H1 (cell line): ENCODE measurements around the gene ADAMTSL2. TPM values are rescaled to one million over a fixed set of nuclear protein-coding genes. Genes with fewer than 3 reads are reported as not detected.

Experiments
- CTCF ChIA-PET: fragments of 300-600 bp; sonication (Branson Sonifier 250); formaldehyde crosslinking; loops from one replicate; lab custom pipeline; 2021; ENCODE audit not compliant: partially characterized antibody; lab: Charles Lee
- POLR2A ChIA-PET: fragments of 300-600 bp; sonication (Branson Sonifier 250); formaldehyde crosslinking; loops from one replicate; lab custom pipeline; 2021; ENCODE audit warnings: inconsistent platforms; ENCODE audit not compliant: partially characterized antibody; lab: Charles Lee
- DNase-seq, 2 experiments: peaks; one replicate each; pipeline versions ENCODE4 v3.0.0 to v3.0.0-alpha.2; 2010 to 2022; ENCODE audit warnings: low spot score in 2 of 2, low read depth in 1 of 2, mixed read lengths in 1 of 2
- FAIRE-seq: peaks from 2 replicates; lab custom pipeline; 2011; peaks lifted over from hg19 to GRCh38; lab: Jason Lieb, UNC
- H2AFZ ChIP-seq: 2 replicates; pipeline ENCODE4 v1.8.1; 2012; ENCODE audit warnings: low read length, inconsistent platforms
- H2AK5ac ChIP-seq: 2 replicates; pipeline ENCODE4 v1.6.1; 2013; ENCODE audit warnings: low read depth, low read length
- H2BK120ac ChIP-seq: replicated peaks from 2 replicates; pipeline ENCODE3; 2013; ENCODE audit warnings: low read depth, low read length, inconsistent platforms
- H2BK12ac ChIP-seq: 2 replicates; pipeline ENCODE4 v1.6.1; 2013; ENCODE audit warnings: low read depth, low read length
- H2BK15ac ChIP-seq: 2 replicates; pipeline ENCODE4 v1.6.1; 2013; ENCODE audit warnings: low read length
- H2BK20ac ChIP-seq: 2 replicates; pipeline ENCODE4 v1.6.1; 2013; ENCODE audit warnings: low read length
- H2BK5ac ChIP-seq: 2 replicates; pipeline ENCODE4 v1.6.1; 2013; ENCODE audit warnings: low read depth, low read length
- H3K14ac ChIP-seq: 2 replicates; pipeline ENCODE4 v1.6.1; 2013; ENCODE audit warnings: inconsistent platforms; ENCODE audit not compliant: insufficient read length
- H3K18ac ChIP-seq: 2 replicates; pipeline ENCODE4 v1.6.1; 2013; ENCODE audit warnings: low read length; ENCODE audit errors: extremely low read depth
- H3K23ac ChIP-seq: 2 replicates; pipeline ENCODE4 v1.6.1; 2013; ENCODE audit warnings: inconsistent platforms; ENCODE audit not compliant: insufficient read length
- H3K23me2 ChIP-seq: 2 replicates; pipeline ENCODE4 v1.6.1; 2013; ENCODE audit warnings: low read depth, low read length
- H3K27ac ChIP-seq: 2 replicates; pipeline ENCODE4 v1.6.1; 2011; ENCODE audit warnings: low read depth, low read length, inconsistent platforms
- H3K27me3 ChIP-seq, 4 experiments: replicated peaks in 1 of 4; 1 replicate in 1 of 4; 2 replicates in 3 of 4; pipeline versions ENCODE4 v1.6.1 to v1.8.1; 2011 to 2013; ENCODE audit warnings: low read length in 3 of 4, mild to moderate bottlenecking in 3 of 4, inconsistent platforms in 2 of 4, mixed read lengths in 2 of 4, moderate library complexity in 1 of 4; ENCODE audit not compliant: control insufficient read depth in 3 of 4, insufficient read depth in 3 of 4; ENCODE audit errors: extremely low read depth in 1 of 4
- H3K36me3 ChIP-seq, 4 experiments: 2 replicates each; pipeline versions ENCODE4 v1.6.1 to v1.8.1; 2011 to 2013; ENCODE audit warnings: mild to moderate bottlenecking in 4 of 4, low read length in 3 of 4, moderate library complexity in 2 of 4, control low read depth in 1 of 4, inconsistent platforms in 1 of 4; ENCODE audit not compliant: insufficient read depth in 4 of 4, control insufficient read depth in 2 of 4
- H3K4ac ChIP-seq: replicated peaks from 2 replicates; pipeline ENCODE3; 2013; ENCODE audit warnings: low read length, low read depth, mixed read lengths, inconsistent platforms; ENCODE audit not compliant: insufficient read length
- H3K4me1 ChIP-seq, 4 experiments: replicated peaks in 1 of 4; 1 replicate in 1 of 4; 2 replicates in 3 of 4; pipeline versions ENCODE4 v1.6.1 to v1.8.1; 2011 to 2013; ENCODE audit warnings: low read length in 3 of 4, inconsistent platforms in 2 of 4, mixed read lengths in 1 of 4; ENCODE audit not compliant: insufficient read depth in 4 of 4, control insufficient read depth in 3 of 4
- H3K4me2 ChIP-seq, 2 experiments: 2 replicates each; pipeline versions ENCODE4 v1.6.1 to v1.8.1; 2011 to 2013; ENCODE audit warnings: low read depth in 2 of 2, low read length in 2 of 2, control low read depth in 1 of 2, inconsistent platforms in 1 of 2, mild to moderate bottlenecking in 1 of 2; ENCODE audit not compliant: insufficient read depth in 1 of 2
- H3K4me3 ChIP-seq, 4 experiments: fragments of 200-600, 300-600 bp in 1 of 4; sonication (generic), shearing (Covaris generic), sonication (Bioruptor Twin) in 1 of 4; 2 replicates each; pipeline versions ENCODE4 v1.5.1 to v1.8.1; 2011 to 2016; ENCODE audit warnings: low read length in 4 of 4, low read depth in 3 of 4, control low read depth in 2 of 4, inconsistent platforms in 2 of 4, mild to moderate bottlenecking in 2 of 4, mixed read lengths in 1 of 4, moderate library complexity in 1 of 4; ENCODE audit not compliant: insufficient read depth in 2 of 4; ENCODE audit errors: extremely low read depth in 1 of 4
- H3K56ac ChIP-seq: replicated peaks from 2 replicates; pipeline ENCODE3; 2013; ENCODE audit warnings: low read depth, mild to moderate bottlenecking, mixed read lengths, low read length, inconsistent platforms; ENCODE audit not compliant: insufficient read length
- H3K79me1 ChIP-seq: 2 replicates; pipeline ENCODE4 v1.6.1; 2013; ENCODE audit warnings: low read depth, low read length, control low read depth
- H3K79me2 ChIP-seq, 2 experiments: 2 replicates each; pipeline versions ENCODE4 v1.6.1 to v1.8.1; 2012 to 2013; ENCODE audit warnings: low read length in 2 of 2, mild to moderate bottlenecking in 2 of 2, inconsistent platforms in 1 of 2; ENCODE audit not compliant: insufficient read depth in 2 of 2, control insufficient read depth in 1 of 2
- H3K9ac ChIP-seq, 4 experiments: replicated peaks in 1 of 4; 1 replicate in 1 of 4; 2 replicates in 3 of 4; pipeline versions ENCODE4 v1.6.1 to v1.8.1; 2011 to 2013; ENCODE audit warnings: low read depth in 3 of 4, low read length in 3 of 4, control low read depth in 2 of 4, mild to moderate bottlenecking in 2 of 4, moderate library complexity in 2 of 4, inconsistent platforms in 1 of 4; ENCODE audit errors: extremely low read depth in 1 of 4
- H3K9me3 ChIP-seq, 2 experiments: 2 replicates each; pipeline versions ENCODE4 v1.6.1 to v1.8.1; 2012 to 2013; ENCODE audit warnings: mild to moderate bottlenecking in 2 of 2, moderate library complexity in 2 of 2, control low read depth in 1 of 2, inconsistent platforms in 1 of 2, low read depth in 1 of 2, low read length in 1 of 2, mixed read lengths in 1 of 2; ENCODE audit not compliant: insufficient read depth in 2 of 2
- H4K20me1 ChIP-seq, 2 experiments: replicated peaks in 1 of 2; 2 replicates each; pipeline versions ENCODE3 to v1.8.1; 2011 to 2013; ENCODE audit warnings: inconsistent platforms in 2 of 2, low read length in 2 of 2, mild to moderate bottlenecking in 1 of 2; ENCODE audit not compliant: insufficient read depth in 2 of 2, control insufficient read depth in 1 of 2
- H4K5ac ChIP-seq: 2 replicates; pipeline ENCODE4 v1.6.1; 2013; ENCODE audit warnings: low read length, low read depth, mixed read lengths, inconsistent platforms; ENCODE audit not compliant: insufficient read length
- H4K8ac ChIP-seq: 2 replicates; pipeline ENCODE4 v1.8.0; 2013; ENCODE audit warnings: mild to moderate bottlenecking, moderate library complexity, low read length, inconsistent platforms; ENCODE audit not compliant: insufficient read depth; ENCODE audit errors: extremely low read depth
- H4K91ac ChIP-seq: replicated peaks from 2 replicates; pipeline ENCODE3; 2013; ENCODE audit warnings: low read length, mixed read lengths, inconsistent platforms; ENCODE audit not compliant: insufficient read length
- GABPA ChIP-seq: IDR thresholded peaks from 2 replicates; pipeline ENCODE4 v1.6.1; 2011; ENCODE audit warnings: mild to moderate bottlenecking, low read length, moderate library complexity, borderline replicate concordance; ENCODE audit not compliant: insufficient read depth
- WGBS, 2 experiments: shearing (Covaris generic) in 1 of 2; methylation state at CpG; one replicate each; pipeline versions ENCODE4 v1.1.6 to v1.1.7; 2013 to 2015; ENCODE audit warnings: low lambda C conversion rate in 2 of 2, mixed read lengths in 2 of 2, inconsistent platforms in 1 of 2, low coverage in 1 of 2, missing lambda C conversion rate in 1 of 2; ENCODE audit not compliant: insufficient replicate concordance in 2 of 2, insufficient coverage in 1 of 2, insufficient read length in 1 of 2; ENCODE audit errors: extremely low coverage in 1 of 2, missing lambda C conversion rate in 1 of 2; 5-methylcytosine and 5-hydroxymethylcytosine counted together
- polyA plus RNA-seq, 7 experiments: library from polyadenylated mRNA; depleted of rRNA in 3 of 7; stranded (reverse) in 5 of 7; unstranded in 2 of 7; fragments of >200 nt in 5 of 7; fragments of 200-250 nt in 2 of 7; gene quantifications; 1 replicate in 5 of 7; 2 replicates in 1 of 7; 4 replicates in 1 of 7; pipeline versions ENCODE4 v1.2.1 to v1.2.3, GENCODE V29; 2011 to 2013; ENCODE audit warnings: missing spikeins in 2 of 7, mixed read lengths in 2 of 7
- total RNA-seq: library from RNA; stranded (reverse); fragmentation: NEBNext Ultra II Directional; extraction: Animal tissue kit (Norgen Biotek cat#: 25700); gene quantifications from 2 replicates; pipeline ENCODE4 v1.2.1, GENCODE V29; 2021

Gene ADAMTSL2
- total and polyA plus RNA-seq, 2 of the 8 experiments (the other 6 are each of a cell fraction or from before 2014, with no cell fraction given) = 0.74 to 0.76 TPM

DNA sequence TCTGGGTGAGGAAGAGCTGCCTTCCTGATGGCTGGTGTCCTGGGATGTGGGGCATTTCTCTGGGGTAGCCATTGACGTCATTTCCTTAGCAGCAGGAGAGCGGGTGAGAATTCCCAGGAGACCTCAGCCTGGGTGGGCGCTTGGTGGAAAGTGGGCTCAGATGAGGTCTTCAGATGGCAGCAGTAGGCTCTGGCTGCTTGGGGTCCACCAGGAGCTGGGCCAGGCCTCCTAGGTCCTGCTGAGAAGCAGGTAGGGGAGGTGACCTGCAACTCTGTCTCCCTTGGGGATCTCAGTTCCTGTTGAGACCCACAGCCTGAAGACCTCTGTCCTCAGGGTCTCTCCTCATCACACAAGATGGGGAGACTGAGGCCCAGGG is 43.2 kb downstream of the ADAMTSL2 start:
- no peaks in the 10 kb centered on the region for H3K23me2 ChIP-seq
- no peak overlapping the region for H3K56ac ChIP-seq
- no peak overlapping the region for H2BK5ac ChIP-seq
- no peak for TF ChIP-seq GABPA
- TF ChIP-seq, all 59 proteins: peak for 0
- no peak for DNase-seq
- no peaks in the 10 kb centered on the region for H3K36me3 ChIP-seq
- no peaks in the 10 kb centered on the region for H3K79me2 ChIP-seq
- no peak overlapping the region for H2BK120ac ChIP-seq
- no peak overlapping the region for H2AFZ ChIP-seq
- ChIA-PET CTCF (interaction anchor here (1.1 to 5.3 kb wide), 6 partner anchors 13 to 138 kb away, joined by 3 to 46 read pairs (median 5); no protein-coding TSS in a partner anchor), POLR2A (no interaction called here)
- H3K27me3 ChIP-seq = 0 out of 7 replicates have a peak, but pooled peaks cover 0 to 2% (median 0%) of the 10 kb centered on the region in 4 experiments
- no peak overlapping the region for H4K8ac ChIP-seq
- H3K14ac ChIP-seq = no peak overlapping the region
- H2BK20ac ChIP-seq = no peak overlapping the region
- no peak overlapping the region for H3K27ac ChIP-seq
- H2BK12ac ChIP-seq = 0 out of 2 replicates have a peak overlapping the region, but pooled peaks have one; percentile 9
- no peak overlapping the region for H3K4ac ChIP-seq
- no peak overlapping the region for H3K23ac ChIP-seq
- H4K91ac ChIP-seq = no peak overlapping the region
- no peak overlapping the region for H2AK5ac ChIP-seq
- no peak overlapping the region for H3K9ac ChIP-seq
- 85% methylated on average over 3 of the region's 3 CpGs; no CpG with 5 or more reads in 1 of the 2 experiments for WGBS, 2 experiments
- H3K79me1 ChIP-seq = no peaks in the 10 kb centered on the region
- H2BK15ac ChIP-seq = no peak overlapping the region
- FAIRE-seq = no peak
- H3K4me3 ChIP-seq = no peak overlapping the region
- no peaks in the 10 kb centered on the region for H3K9me3 ChIP-seq
- H4K5ac ChIP-seq = no peak overlapping the region
- H4K20me1 ChIP-seq = no peaks in the 10 kb centered on the region
- H3K4me2 ChIP-seq = no peak overlapping the region
- H3K18ac ChIP-seq = no peak overlapping the region
- peaks cover 0 to 8% (median 1%) of the 10 kb centered on the region in 4 experiments; a peak in 5 of 7 replicates for H3K4me1 ChIP-seq
